Stimulated activated CD4-positive, alpha-beta T cell treated with anti-CD3 and anti-CD28 coated beads, Interleukin-1b, Interleukin-23, amount 100 ng/mL, for 24 hours (primary cell): Measurements from ENCODE around the gene PARD3B.

Source experiments
- DNase-seq, 4 experiments: peaks; one replicate each; pipeline ENCODE4 v3.0.0-alpha.2; 2020; ENCODE audit warnings: low read depth in 4 of 4, low spot score in 1 of 4

The PARD3B gene

DNA sequence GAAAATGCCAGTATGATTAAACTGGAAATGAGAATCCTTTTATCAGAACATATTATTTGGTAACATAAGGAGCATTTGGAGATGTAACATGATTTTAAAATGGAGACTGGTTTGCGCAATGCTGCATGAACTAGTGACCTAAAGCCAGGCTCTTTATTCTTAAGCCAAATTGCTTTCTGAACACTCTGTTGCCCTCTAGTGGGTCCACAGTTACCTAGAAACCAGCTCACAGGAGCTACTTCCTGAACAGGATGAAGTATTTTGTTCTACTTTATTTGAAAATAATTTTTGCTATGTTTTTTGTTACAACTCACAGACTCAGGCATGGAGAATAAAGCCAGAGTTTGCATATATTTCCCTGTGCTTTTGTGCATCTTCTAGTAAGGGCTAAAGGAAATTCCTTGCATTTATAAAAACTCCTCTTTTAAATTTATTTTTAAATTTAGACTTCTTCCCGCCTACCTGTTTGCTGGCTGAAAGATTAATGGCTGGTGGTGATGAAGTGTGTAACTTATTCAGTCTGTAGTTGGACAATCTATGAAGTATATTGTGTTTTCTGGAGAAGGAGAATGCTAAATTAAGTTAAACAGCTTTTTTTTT, 146.7 kb downstream of the PARD3B start:
- DNase-seq, result no peak

DNA sequence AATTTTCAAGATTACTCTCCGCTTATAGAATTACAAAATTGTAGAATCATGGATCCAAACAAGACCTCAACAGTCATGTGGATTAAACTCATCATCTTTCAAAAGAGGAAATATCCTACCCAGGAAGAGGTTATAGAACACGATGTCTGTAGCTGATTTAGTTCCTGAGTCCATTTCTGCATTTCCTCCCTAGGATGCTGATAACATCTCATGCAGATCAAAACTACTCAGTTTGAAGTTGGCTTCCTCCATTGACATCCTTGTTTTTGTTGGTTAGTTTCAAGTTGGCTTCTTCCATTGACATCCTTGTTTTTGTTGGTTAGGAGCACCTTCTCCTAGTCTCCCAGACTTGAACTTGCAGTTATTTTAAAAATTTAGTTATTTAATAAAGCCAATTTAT, 147.5 kb downstream of the PARD3B start:
- no peak for DNase-seq

DNA sequence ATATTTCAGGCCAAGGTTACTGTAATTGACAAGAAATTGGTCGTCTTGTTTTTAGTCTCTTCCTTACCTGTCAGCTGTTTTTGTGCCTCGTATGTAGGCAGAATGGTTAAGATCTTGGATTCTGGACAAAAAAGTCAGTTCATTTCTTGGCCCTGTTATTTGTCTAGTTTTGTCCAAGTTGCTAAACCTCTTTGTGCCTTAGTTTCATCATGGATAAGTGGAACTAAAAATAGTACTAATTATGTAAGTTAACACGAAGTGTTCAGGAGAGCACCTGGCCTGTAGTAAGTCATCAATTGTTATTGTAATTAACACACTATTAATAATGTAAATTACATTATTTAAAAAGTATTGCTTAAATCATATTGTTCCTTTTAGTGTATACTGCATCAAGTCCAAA, 148.0 kb downstream of the PARD3B start:
- no peak for DNase-seq

DNA sequence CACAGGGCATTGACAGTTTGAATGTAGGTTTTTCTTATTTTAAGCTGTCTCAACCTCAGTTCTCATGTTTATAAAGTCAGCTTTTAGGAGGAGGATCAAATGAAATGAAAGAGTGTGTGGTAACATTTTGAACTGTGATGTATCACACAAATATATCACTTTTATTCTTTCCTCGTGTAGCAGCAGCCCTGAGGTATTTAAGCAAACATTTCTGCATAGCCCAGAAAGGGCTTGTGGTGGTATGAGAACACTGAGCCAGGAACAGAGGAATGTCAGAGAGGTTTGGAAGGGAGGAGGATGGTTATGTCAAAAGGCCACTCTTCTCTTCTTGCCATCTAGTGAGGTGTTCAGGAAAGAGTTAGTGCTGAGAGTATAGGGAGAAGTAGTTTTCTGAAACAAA, 150.2 kb downstream of the PARD3B start:
- DNase-seq, result no peak

DNA sequence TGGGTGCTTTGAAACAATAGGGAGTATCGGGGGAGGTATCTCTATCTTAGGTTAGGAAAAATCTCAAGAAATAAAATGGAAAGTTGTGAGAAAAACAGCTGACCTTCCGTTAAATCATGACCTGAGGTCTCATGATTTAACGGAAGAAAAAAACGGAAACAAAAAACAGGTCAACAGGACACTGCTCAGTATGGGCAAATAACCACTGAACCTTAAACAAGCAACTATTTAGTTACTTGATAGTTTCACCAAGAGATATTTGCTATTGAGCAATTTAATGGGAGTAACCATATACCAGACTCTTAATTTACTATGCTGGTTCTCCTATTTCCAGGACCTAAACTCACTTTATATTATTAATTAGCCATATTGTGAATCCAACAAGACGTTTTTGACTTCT, 150.8 kb downstream of the PARD3B start:
- DNase-seq, result no peak

DNA sequence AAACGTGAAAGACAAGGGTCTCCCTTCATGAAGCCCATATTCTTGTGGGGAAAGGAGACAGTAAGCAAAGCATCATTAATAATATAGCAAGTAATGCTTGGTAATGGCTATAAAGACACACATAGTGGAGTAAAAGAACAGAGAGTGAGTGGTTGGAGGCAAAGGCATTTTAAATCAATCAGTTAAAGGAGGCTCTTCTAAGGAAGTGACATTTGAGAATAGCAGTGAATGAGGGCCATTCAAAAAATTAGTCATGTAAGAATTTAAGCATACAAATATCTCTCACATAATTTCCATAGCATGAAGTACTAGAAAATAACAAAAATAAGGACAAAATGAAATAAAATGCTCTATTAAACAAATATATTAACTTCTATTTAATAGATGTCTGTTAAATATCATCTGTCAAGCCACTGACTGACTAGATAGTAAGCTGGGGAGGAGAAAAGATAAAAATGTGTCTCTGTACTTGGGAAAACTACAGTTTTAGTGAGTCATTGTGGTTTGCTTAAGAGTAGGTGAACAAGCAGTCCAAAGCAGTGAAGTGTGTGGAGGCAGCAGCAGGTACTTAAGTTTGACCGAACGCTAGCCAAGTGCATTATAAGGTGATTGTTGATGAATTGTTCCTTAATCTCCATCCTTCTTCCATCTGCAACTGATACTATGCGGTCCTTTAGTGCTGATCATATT, 160.1 kb downstream of the PARD3B start:
- no peak for DNase-seq

DNA sequence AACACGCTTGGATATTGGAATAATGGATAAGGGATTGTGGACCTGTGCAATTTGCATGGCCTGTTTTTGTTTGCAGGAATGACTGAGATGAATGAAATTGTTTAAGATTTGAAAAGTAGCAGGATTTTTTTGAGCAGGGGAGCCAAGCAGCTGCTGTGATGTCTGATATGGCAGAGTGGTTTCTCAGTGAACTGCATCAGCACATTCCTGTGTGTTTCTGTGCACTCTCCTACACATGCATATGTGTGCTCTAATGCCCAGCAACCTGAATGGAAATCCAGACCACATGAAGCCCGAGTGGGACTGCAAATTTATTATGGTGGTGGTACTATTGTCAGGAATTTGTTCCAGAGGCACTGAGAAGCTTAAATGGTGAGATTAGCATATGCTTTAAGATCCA, 161.7 kb downstream of the PARD3B start:
- no peak for DNase-seq

DNA sequence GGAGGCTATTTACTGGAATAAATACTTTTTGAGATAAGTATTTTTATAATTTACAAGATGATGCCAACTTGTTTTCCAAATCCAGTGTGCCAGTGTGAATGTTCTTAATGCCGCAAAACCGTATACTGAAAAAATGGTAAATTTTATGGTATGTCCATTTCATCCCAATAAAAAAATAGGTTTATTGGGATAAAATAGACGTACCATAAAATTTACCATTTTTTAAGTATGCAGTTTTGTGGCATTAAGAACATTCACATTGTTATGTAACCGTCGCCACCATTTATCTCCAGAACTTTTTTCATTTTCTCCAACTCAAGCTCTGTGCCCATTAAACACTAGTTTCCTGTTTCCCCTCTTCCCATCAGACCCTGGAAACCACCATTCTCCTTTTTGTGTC, 167.9 kb downstream of the PARD3B start:
- no peak for DNase-seq

DNA sequence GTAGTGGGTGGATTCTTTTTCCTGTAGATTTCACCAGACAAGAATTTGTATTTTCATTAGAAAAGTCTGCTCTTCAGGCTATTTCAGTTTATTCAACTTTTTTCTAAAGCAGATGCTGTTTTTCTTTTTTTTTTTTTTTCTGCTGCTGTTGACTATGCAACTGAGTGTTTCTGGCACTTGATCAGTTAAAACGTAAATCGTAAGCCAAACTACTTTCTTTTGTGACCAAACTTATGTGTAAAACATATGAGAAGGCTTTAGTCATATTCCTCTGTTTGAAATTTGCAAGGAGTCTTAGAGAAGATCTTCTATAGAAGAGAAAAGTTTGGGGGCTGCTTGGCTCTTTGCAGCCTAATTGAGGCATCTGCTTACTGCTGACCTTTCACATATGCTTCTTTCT, 170.1 kb downstream of the PARD3B start:
- no peak for DNase-seq

DNA sequence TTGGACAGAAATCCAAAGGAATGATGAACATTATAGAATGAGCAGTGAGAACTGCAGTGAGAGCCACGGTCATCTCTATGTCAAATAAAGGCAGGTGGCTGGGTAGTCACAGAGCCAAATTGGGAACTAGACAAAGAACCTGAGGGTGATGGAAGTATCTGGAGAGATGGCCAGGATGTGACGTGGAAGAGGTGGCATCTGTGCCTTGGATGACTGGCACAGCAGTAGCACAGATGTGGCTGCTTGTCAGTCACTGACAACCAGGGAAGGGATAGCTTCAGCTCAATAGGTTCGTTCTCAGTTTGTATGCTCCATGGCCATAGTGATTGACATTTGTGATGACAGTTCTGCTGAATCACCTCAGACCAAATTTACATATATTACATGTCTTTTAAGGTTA, 172.3 kb downstream of the PARD3B start:
- DNase-seq, result no peak

DNA sequence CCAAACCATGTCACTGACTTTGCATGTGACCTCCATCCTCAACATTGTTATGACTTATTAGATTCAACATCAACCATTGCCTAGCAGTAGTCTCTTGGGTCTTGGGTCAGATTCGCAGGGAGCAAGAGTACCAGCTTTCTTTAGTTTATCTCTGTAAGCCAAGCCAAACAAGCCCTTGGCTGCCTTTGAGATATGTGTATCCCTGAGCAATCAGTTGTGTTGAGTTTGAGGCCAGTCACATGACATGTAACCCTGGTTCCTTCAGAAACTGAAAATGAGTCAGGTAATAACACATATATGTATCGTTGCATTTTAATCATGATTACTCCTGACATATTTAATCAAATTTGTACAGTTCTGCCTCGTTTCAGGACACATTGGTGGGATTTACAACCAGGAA, 173.3 kb downstream of the PARD3B start:
- DNase-seq, result no peak

DNA sequence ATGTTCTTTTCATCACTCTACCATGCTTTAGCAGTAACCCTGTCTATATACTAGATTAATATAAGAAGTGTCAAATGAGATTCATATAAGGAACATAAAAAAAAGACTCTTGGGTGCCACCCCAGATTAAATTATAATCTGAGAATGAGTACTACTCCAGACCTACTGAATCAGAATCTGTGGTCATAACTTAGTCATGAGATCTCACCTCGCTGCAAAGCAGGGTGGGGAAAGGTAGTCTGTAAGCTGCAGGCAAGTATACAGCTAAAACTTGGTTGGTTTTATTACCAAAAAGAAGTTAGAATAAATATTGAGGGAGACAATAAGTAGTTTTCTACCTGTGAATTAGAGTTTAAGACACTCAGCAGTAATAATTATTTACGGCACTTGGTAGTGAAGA, 175.6 kb downstream of the PARD3B start:
- DNase-seq, result no peak

DNA sequence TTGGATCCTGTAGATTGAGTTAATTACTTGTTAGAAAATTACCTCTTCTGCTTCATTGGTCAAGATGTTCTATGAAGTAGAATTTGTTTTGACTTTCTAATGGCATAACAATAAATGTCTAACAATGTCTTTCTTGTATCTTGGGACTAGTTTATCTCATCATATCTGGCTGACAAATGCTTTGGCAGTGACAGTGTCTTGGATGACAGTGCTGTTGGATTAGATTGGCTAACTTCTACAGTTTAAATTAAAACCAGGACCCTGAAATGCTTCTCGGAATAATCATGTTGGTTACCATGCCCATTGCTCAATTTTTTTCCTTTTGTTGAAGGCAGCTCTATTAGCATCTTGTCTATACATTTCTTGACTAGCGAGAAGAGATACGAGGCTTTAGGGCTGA, 176.9 kb downstream of the PARD3B start:
- DNase-seq, result no peak

DNA sequence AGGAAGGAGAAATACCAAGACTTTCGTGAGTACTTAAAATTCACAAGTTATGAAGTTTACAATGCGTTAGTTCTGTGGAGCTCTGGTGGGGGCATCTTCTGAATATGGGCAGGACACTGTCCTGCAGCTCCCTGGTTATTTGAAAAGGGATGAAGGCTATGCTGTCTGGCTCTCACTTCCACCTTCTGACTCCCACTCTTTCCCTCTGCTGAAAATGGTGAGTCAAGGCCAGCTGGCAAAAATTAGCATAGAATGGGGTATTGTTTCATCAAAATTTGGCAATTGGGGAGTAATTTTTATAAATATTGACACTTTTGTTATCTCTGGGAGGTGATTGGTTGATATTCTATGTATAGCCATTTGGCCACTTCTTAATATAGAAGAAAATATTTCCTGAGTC, 177.4 kb downstream of the PARD3B start:
- DNase-seq, result no peak

DNA sequence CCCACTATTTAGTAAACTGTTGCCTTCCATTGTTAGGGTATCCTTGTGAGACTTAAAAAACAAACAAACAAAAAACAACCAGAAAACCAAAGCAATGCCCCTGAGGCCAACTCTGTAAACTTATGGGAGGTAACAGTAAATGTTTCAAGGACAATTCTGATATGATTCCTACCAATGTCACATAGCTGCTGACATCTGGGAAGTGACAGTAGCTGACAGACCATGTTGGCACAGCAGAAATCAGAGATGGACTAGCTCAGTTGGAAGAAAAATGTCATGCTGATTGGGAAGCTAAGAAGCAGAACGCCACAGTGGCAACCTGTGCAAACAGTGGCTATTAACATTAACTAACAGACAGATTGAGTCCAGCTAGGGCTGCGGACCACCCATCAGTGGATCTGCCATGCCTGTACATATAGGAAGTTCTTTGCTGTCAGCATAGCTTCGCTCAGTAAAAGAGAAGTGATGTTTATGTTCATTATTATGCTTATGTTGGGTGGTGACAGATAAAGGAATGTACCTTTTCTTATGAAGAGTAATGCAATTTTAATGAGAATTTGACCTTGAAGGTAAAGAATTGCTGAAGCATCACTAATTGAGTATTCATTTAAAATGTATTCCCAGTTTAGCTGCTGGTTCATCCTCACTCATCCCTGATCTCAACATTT, 180.6 kb downstream of the PARD3B start:
- DNase-seq, result no peak

DNA sequence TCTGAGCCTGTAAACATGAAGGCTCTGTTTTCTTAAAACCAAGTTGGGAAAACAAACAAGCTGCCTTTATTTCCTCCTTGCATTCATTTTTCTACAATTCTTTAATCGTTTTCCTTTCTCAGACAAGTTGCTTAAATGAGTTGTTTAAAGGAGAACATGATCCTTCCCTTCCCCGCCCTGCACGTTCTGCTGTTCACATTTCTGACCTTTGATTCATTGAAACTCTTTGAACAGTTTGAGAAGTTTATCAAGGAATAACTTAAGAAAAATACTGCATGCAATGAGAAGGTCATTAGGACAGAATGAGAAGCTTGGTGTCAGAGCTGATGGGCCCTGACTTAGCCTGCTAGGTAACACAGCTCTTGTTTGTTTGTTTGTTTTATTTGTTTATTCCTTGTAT, 181.6 kb downstream of the PARD3B start:
- no peak for DNase-seq

DNA sequence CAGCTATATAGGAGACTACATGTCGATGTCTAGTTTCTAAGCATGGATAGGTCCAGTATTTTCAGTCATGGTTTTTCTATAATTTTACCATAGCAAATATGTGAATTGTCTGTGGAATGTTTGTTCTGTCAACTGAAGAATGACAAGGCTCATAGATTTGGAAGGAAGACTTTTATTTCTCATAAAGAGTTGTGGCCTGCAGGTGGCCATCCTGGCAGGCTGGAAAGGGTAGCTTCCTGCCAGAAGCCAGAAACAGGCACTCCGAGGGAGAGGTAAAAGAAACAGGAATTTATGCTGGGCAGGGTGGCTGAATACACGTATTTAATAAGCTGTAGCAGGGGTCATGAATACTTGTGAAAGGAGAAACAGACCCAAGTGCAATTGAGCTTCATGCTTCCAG, 182.1 kb downstream of the PARD3B start:
- no peak for DNase-seq

DNA sequence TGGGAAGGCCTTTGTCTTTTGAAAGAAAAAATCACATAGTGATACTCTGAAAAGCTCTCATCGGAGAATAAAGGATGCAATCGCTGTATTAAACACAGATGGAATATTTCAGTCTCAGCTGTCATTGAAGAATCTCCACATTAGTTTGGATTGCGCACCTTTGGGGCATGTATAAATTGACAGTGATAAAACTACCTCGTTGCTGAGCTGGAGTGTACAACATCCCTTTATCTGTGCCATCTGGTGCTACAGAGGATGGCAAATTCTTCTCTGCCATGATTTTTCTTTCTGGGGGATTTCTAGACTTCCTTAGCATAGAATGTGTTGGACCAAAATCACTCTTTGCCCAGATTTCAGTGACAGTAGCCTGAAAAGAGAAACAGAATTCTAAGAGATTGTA, 185.3 kb downstream of the PARD3B start:
- DNase-seq, result no peak

DNA sequence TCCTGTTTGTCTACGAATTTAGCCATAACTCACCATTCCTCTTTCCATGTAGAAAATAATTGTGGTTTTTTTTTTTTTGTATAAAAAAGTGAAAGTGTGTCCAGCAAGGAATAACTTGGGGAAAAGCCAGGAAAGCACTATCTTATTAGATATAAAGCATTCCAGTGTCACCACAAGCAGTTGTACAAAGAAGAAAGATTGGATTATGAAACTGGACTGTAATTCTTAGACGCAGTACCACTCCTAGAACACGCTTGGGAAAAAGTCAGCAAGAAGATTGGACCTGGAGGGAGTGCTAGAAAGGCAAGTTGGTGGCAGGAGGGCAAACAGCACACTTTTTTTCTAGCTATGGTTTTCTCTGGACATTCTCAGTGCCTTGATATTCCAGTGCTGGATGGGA, 186.7 kb downstream of the PARD3B start:
- DNase-seq, result no peak

DNA sequence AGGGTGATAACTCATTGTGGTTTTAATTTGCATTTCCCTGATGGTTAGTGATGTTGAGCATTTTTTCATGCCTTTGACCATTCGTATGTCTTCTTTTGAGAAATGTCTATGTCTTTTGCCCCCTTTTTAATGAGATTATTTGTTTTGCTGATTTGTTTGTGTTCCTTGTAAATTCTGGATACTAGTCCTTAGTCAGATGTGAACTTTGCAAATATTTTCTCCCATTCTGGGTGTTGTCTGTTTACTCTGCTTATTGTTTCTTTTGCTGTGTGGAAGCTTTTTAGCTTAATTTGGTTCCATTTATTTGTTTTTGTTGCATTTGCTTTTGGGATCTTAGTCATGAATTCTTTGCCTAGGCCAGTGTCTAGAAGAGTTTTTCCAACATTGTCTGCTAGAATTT, 192.0 kb downstream of the PARD3B start:
- DNase-seq, result no peak

DNA sequence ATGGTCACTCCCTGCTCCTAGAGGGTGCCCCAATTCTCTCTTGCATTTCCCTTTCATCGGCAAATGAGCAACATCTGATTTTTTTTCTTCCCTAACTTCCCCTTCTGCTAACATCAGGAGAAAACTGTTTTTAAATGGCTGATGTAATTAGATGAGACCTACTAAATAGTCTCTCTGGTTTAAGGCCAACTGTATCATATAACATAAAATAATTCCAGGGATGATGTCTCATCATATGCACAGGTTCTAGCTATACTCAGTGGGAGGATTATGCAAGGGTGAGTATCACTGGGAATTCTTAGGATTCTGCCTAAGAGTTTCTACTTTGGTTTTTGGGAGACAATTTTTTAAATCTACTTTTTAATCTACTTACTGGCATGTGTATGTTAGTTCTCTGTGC, 193.4 kb downstream of the PARD3B start:
- no peak for DNase-seq

DNA sequence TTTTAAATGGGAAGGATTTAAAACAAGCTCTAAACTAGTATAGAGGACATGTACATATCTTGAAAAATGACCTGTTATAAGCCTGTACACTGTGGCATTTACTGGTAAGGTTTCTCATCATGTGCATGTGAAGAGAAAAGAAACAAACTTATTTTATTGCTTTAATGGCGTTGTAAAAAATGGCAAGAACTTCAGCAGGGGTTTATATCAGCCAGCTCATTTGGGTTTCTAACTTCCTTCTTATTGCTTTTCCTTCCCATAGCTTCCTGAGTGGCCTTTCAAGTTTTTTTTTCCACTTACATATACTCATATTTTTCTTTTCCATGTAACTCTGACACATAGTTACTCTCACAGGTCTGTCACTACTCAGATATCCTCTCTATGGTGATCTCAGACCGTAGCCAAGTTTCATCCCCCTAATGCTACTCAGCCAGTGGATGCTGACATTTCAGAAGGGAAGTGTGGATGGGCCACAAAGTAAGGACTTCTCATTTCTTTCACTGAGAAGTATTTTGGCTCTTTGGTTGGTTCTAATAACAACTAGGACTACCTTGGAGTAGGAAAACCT, 198.2 kb downstream of the PARD3B start:
- no peak for DNase-seq

DNA sequence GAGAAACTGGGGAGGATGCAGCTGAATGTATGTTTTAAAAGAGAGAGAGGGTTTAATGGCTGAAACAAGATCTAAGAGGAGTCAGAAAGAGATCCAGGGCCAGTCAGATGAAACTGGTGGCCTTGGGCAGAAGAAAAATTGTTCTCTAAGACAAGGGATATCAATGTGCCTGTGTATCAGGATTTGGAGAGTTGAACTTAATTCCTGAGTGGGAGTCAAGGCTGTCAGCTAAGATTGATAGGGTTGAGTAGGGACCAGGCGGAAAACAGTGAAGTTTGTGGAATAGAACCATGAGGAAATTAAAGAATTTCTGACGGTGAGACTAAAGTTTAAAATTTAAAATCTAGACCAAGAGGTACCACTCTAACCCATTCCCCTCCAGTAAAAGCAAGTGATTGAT, 199.2 kb downstream of the PARD3B start:
- no peak for DNase-seq
